Measurements from ENCODE around the gene KRT7. TPM values are rescaled to one million over a fixed set of nuclear protein-coding genes. Genes with fewer than 3 reads are reported as not detected.
A peak's percentile ranks its signal among the peaks of the same experiment; 100 is the strongest.

The KRT7 gene
- total RNA-seq, 1 donor from 2014 or later, result not detected

DNA sequence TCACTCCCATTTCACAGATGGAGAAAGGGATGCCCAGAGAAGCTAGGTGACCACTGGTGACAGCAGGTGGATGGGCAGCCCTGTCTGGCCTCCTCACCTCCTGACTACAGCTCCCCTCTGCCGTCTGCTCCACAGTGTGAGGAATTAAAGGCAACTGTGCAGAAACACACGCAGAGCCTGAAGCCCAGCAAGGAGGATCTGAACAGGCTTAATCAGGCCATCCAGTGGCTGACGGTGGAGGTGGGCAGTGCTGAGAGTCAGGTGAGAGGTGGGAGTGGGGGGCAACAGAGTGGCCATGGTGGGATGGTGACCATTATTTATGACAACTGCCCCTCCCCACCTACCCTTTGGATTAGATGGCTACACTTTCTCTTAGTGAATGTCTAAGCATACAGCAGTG, 42.6 kb downstream of the KRT7 start:
- H3K9ac ChIP-seq (ENCODE audit: low read depth in 1 of 3, low read length in 3 of 3), result no peak overlapping the region
- no peaks in the 10 kb centered on the region for H3K36me3 ChIP-seq (ENCODE audit: control insufficient read depth in 3 of 3, insufficient read depth in 3 of 3, low read length in 3 of 3)
- H3K4me1 ChIP-seq (ENCODE audit: control insufficient read depth in 3 of 3, insufficient read depth in 3 of 3, low read length in 3 of 3), result peaks cover 16 to 23% (median 22%) of the 10 kb centered on the region in 3 donors
- H3K9me3 ChIP-seq (ENCODE audit: control insufficient read depth in 3 of 3, low read length in 3 of 3), result no peaks in the 10 kb centered on the region
- H3K4me3 ChIP-seq (ENCODE audit: low read length in 3 of 3), result no peak overlapping the region
- peaks cover 3 to 24% (median 6%) of the 10 kb centered on the region in 3 donors for H3K27me3 ChIP-seq (ENCODE audit: control insufficient read depth in 3 of 3, insufficient read depth in 3 of 3, low read length in 3 of 3)
- no peak overlapping the region for H3K27ac ChIP-seq (ENCODE audit: low read depth, low read length)

DNA sequence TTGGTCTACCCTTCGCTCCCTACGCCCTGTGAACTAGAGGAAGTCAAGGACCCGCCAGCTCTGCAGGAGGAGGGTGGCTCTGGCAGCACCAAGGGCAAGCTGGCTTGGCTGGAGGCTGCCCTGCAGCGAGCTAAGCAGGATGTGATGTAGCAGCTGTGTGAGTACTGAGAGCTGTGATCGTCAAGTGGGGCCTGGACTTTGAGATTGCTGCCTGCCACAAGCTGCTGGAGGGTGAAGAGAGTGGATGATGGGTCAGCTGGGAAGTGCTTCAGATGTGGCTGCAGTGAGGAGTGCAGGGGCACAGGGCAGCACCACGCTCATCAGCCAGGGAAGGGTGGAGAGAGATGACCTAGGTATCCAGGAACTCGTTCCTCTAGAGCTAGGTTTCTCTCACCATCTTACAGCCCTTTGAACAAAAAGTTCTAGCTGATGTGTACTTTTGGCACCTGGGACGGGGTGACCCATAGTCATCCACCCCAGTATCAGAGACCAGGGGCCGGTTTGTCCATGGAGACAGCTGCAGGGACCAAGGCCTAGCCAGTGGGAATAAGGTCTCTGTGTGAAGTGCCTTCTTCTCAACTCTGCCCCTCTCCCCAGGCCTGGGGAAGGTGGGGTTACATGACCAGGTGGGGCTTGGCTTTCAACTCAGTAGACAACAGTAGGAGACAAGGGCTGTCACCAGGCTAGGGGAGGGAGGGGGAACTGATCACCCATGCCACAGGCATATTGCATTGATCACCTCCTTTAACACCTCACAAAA, 44.6 kb downstream of the KRT7 start:
- H3K4me1 ChIP-seq (ENCODE audit: control insufficient read depth in 3 of 3, insufficient read depth in 3 of 3, low read length in 3 of 3), result peaks cover 24 to 31% (median 30%) of the 10 kb centered on the region in 3 donors
- no peak overlapping the region for H3K4me3 ChIP-seq (ENCODE audit: low read length in 3 of 3)
- H3K9ac ChIP-seq (ENCODE audit: low read depth in 1 of 3, low read length in 3 of 3), result no peak overlapping the region
- no peaks in the 10 kb centered on the region for H3K36me3 ChIP-seq (ENCODE audit: control insufficient read depth in 3 of 3, insufficient read depth in 3 of 3, low read length in 3 of 3)
- no peak overlapping the region for H3K27ac ChIP-seq (ENCODE audit: low read depth, low read length)
- no peaks in the 10 kb centered on the region for H3K9me3 ChIP-seq (ENCODE audit: control insufficient read depth in 3 of 3, low read length in 3 of 3)
- peaks cover 3 to 22% (median 3%) of the 10 kb centered on the region in 3 donors for H3K27me3 ChIP-seq (ENCODE audit: control insufficient read depth in 3 of 3, insufficient read depth in 3 of 3, low read length in 3 of 3)

- Histone ChIP-seq H3K9ac (ENCODE audit: low read depth in 1 of 3, low read length in 3 of 3) (peak overlapping the region in 1 of 3 donors; percentile 68), H3K9me3 (ENCODE audit: control insufficient read depth in 3 of 3, low read length in 3 of 3) (no peaks in the 10 kb centered on the region), H3K27ac (ENCODE audit: low read depth, low read length) (no peak overlapping the region), H3K27me3 (ENCODE audit: control insufficient read depth in 3 of 3, insufficient read depth in 3 of 3, low read length in 3 of 3) (peaks cover 3 to 22% (median 3%) of the 10 kb centered on the region in 3 donors), H3K4me3 (ENCODE audit: low read length in 3 of 3) (peak overlapping the region in 1 of 3 donors; percentile 52), H3K36me3 (ENCODE audit: control insufficient read depth in 3 of 3, insufficient read depth in 3 of 3, low read length in 3 of 3) (no peaks in the 10 kb centered on the region), H3K4me1 (ENCODE audit: control insufficient read depth in 3 of 3, insufficient read depth in 3 of 3, low read length in 3 of 3) (peaks cover 24 to 31% (median 30%) of the 10 kb centered on the region in 3 donors)
Observed at GRCh38 chr12:52278575-52279421, 45.8 kb downstream of the KRT7 start.

GRCh38 chr12:52279422-52280318, 46.6 kb downstream of the KRT7 start:
- H3K27ac ChIP-seq (ENCODE audit: low read depth, low read length), result no peak overlapping the region
- no peaks in the 10 kb centered on the region for H3K36me3 ChIP-seq (ENCODE audit: control insufficient read depth in 3 of 3, insufficient read depth in 3 of 3, low read length in 3 of 3)
- peak overlapping the region in 1 of 3 donors; percentile 9 for H3K9ac ChIP-seq (ENCODE audit: low read depth in 1 of 3, low read length in 3 of 3)
- H3K4me3 ChIP-seq (ENCODE audit: low read length in 3 of 3), result peak overlapping the region in 1 of 3 donors; percentile 49
- no peaks in the 10 kb centered on the region for H3K9me3 ChIP-seq (ENCODE audit: control insufficient read depth in 3 of 3, low read length in 3 of 3)
- H3K27me3 ChIP-seq (ENCODE audit: control insufficient read depth in 3 of 3, insufficient read depth in 3 of 3, low read length in 3 of 3), result peaks cover 3 to 22% (median 3%) of the 10 kb centered on the region in 3 donors
- peaks cover 24 to 31% (median 30%) of the 10 kb centered on the region in 3 donors for H3K4me1 ChIP-seq (ENCODE audit: control insufficient read depth in 3 of 3, insufficient read depth in 3 of 3, low read length in 3 of 3)

DNA sequence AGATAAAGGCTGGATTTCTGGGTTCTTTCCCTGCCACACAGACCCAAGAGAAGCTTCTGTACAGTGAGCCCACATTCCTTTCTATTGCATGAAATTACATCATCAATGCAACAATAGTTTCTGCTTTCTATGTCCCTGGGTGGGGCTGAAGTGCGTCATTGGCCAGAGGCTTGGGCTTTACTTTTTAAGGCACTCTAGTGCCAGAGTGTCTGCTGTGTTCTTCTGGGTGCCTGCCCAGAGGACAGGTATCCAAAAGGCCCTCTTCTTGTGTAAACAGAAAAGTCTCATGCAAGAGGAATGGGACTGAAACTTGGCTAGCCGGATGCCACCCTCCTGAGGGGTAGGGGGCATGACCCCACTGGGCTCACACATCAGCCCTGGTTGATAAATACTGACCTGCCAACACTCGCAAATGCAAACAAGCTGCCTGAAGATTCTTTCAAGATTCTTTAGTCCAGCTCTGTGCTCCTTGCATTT, 47.3 kb downstream of the KRT7 start:
- Histone ChIP-seq H3K4me3 (ENCODE audit: low read length in 3 of 3) (no peak overlapping the region), H3K4me1 (ENCODE audit: control insufficient read depth in 3 of 3, insufficient read depth in 3 of 3, low read length in 3 of 3) (peaks cover 24 to 31% (median 30%) of the 10 kb centered on the region in 3 donors), H3K9me3 (ENCODE audit: control insufficient read depth in 3 of 3, low read length in 3 of 3) (no peaks in the 10 kb centered on the region), H3K9ac (ENCODE audit: low read depth in 1 of 3, low read length in 3 of 3) (peak overlapping the region in 1 of 3 donors; percentile 45), H3K27me3 (ENCODE audit: control insufficient read depth in 3 of 3, insufficient read depth in 3 of 3, low read length in 3 of 3) (peaks cover 3 to 22% (median 3%) of the 10 kb centered on the region in 3 donors), H3K27ac (ENCODE audit: low read depth, low read length) (no peak overlapping the region), H3K36me3 (ENCODE audit: control insufficient read depth in 3 of 3, insufficient read depth in 3 of 3, low read length in 3 of 3) (no peaks in the 10 kb centered on the region)

- Histone ChIP-seq H3K4me1 (ENCODE audit: control insufficient read depth in 3 of 3, insufficient read depth in 3 of 3, low read length in 3 of 3) (peaks cover 24 to 31% (median 30%) of the 10 kb centered on the region in 3 donors), H3K36me3 (ENCODE audit: control insufficient read depth in 3 of 3, insufficient read depth in 3 of 3, low read length in 3 of 3) (no peaks in the 10 kb centered on the region), H3K27ac (ENCODE audit: low read depth, low read length) (no peak overlapping the region), H3K4me3 (ENCODE audit: low read length in 3 of 3) (no peak overlapping the region), H3K9ac (ENCODE audit: low read depth in 1 of 3, low read length in 3 of 3) (peak overlapping the region in 1 of 3 donors; percentile 45), H3K27me3 (ENCODE audit: control insufficient read depth in 3 of 3, insufficient read depth in 3 of 3, low read length in 3 of 3) (peaks cover 3 to 16% (median 3%) of the 10 kb centered on the region in 3 donors), H3K9me3 (ENCODE audit: control insufficient read depth in 3 of 3, low read length in 3 of 3) (no peaks in the 10 kb centered on the region)
Observed at GRCh38 chr12:52280796-52281560, 47.9 kb downstream of the KRT7 start.

DNA sequence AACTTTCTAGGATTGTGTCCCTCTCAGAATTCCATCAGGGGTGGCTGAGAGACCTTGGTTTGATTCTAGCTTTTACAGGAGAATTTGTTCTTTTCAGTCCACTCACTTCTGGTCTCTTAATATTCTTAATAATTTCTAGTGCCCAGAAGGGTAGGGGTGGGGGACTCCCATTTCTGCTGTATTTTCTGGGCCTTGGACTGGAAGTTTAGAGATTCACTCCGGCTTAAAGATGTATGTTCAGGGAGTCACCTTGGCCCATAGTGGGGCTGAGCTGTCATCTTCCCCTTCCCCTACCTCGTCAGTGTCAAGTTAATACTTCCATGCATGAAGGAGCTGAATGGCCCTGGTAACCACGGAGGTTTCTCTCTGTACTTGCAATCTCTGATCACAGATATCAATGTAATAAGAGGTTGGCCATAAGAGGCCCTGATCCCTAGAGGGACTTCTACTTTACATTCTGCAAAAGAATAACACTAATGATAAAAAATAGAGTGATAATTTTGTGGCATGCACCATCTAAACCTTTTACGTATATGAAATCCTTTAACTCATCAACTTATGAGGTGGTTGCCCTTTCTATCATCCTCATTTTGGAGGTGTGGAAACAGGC, 51.6 kb downstream of the KRT7 start:
- H3K4me3 ChIP-seq (ENCODE audit: low read length in 3 of 3), result no peak overlapping the region
- no peaks in the 10 kb centered on the region for H3K9me3 ChIP-seq (ENCODE audit: control insufficient read depth in 3 of 3, low read length in 3 of 3)

DNA sequence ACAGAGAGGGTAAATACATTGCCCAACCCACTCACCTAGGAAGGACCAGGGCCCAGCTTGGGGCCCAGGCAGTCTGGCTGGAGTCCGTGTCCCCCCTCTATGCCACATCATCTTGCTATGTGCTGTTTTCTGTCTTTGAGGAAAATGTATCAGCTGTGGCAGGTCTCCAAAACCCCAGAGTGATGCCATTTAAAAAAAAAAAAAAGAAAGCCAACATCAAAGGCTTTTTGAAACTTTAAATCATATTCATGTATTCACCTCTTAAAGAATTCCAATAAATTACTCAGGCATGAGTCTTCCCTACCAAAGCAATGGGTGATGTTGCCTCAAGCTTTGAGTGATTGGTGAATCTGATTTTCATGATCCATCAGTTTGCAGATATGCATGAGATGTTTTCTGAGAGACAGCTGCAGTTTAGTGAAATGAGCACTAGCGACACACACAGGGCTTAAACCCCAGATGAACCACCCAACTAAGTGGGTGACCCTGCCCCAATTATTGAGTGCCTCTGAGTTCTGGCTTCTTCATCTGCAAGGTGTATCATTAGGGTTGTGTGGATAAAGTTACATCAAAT, 52.2 kb downstream of the KRT7 start:
- Histone ChIP-seq H3K27me3 (ENCODE audit: control insufficient read depth in 3 of 3, insufficient read depth in 3 of 3, low read length in 3 of 3) (no peaks in the 10 kb centered on the region), H3K4me3 (ENCODE audit: low read length in 3 of 3) (no peak overlapping the region), H3K9ac (ENCODE audit: low read depth in 1 of 3, low read length in 3 of 3) (no peak overlapping the region), H3K36me3 (ENCODE audit: control insufficient read depth in 3 of 3, insufficient read depth in 3 of 3, low read length in 3 of 3) (no peaks in the 10 kb centered on the region), H3K27ac (ENCODE audit: low read depth, low read length) (no peak overlapping the region), H3K9me3 (ENCODE audit: control insufficient read depth in 3 of 3, low read length in 3 of 3) (no peaks in the 10 kb centered on the region), H3K4me1 (ENCODE audit: control insufficient read depth in 3 of 3, insufficient read depth in 3 of 3, low read length in 3 of 3) (peaks cover 12% of the 10 kb centered on the region in 3 donors)

More for the DNA sequence above, 51.6 kb downstream of the KRT7 start:
- Histone ChIP-seq H3K27me3 (ENCODE audit: control insufficient read depth in 3 of 3, insufficient read depth in 3 of 3, low read length in 3 of 3) (no peaks in the 10 kb centered on the region), H3K4me1 (ENCODE audit: control insufficient read depth in 3 of 3, insufficient read depth in 3 of 3, low read length in 3 of 3) (peaks cover 18% of the 10 kb centered on the region in 3 donors), H3K27ac (ENCODE audit: low read depth, low read length) (no peak overlapping the region), H3K36me3 (ENCODE audit: control insufficient read depth in 3 of 3, insufficient read depth in 3 of 3, low read length in 3 of 3) (no peaks in the 10 kb centered on the region), H3K9ac (ENCODE audit: low read depth in 1 of 3, low read length in 3 of 3) (no peak overlapping the region)
